OCI-LY3 (cell line): Measurements from ENCODE around the gene PCDH8.

Experiments used
- EZH2phosphoT487 ChIP-seq: fragments of 200-600 bp; shearing (Covaris generic); IDR thresholded peaks from 2 replicates; pipeline ENCODE4 v1.6.1; 2018; ENCODE audit warnings: antibody characterized with exemption, mixed run types, low read depth
- TF ChIP-seq, protein P1 (sequence below): fragments of 200-600, 300-600 bp; sonication (generic); IDR thresholded peaks from 2 replicates; pipeline ENCODE4 v1.5.1; 2014; ENCODE audit warnings: antibody characterized with exemption, low read length, low read depth

DNA sequence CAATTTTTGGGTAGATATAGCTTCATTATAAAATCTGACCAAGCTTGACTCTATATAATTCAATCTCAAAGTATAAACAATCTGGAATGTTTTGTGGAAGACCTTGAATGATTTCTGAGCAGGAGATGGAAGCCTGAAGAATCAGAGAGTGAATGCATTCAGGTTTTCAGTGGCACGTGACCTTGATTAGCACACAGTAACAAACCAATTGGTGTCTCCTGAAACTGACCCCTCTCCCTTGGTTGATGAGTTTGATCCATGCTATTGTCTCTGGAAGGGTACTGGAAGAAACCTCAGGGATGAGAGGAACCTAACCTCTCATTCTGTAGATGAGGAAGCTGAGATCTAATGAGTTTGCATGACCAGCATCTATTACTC lies 39.6 kb downstream of the PCDH8 start:
- TF ChIP-seq, protein P1, sequence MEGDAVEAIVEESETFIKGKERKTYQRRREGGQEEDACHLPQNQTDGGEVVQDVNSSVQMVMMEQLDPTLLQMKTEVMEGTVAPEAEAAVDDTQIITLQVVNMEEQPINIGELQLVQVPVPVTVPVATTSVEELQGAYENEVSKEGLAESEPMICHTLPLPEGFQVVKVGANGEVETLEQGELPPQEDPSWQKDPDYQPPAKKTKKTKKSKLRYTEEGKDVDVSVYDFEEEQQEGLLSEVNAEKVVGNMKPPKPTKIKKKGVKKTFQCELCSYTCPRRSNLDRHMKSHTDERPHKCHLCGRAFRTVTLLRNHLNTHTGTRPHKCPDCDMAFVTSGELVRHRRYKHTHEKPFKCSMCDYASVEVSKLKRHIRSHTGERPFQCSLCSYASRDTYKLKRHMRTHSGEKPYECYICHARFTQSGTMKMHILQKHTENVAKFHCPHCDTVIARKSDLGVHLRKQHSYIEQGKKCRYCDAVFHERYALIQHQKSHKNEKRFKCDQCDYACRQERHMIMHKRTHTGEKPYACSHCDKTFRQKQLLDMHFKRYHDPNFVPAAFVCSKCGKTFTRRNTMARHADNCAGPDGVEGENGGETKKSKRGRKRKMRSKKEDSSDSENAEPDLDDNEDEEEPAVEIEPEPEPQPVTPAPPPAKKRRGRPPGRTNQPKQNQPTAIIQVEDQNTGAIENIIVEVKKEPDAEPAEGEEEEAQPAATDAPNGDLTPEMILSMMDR: no peak
- TF ChIP-seq EZH2phosphoT487: no peak
